GM21367 (cell line): ENCODE results near the gene NELL1.

Experiments used
- ATAC-seq: cut with Tn5 transposase; IDR thresholded peaks from one replicate; pipeline ENCODE4 v1.9.1; 2021; ENCODE audit not compliant: unreplicated experiment

NELL1 gene

GRCh38 chr11:21402274-21402673, 732.9 kb downstream of the NELL1 start:
- no peak for ATAC-seq

- no peak for ATAC-seq
These were observed 733.7 kb downstream of the NELL1 start for GRCh38 chr11:21403069-21403468.

- ATAC-seq = no peak
These were observed 736.0 kb downstream of the NELL1 start for GRCh38 chr11:21405422-21405821.

- no peak for ATAC-seq
These were observed 741.1 kb downstream of the NELL1 start for GRCh38 chr11:21410513-21410912.

- no peak for ATAC-seq
These were observed 741.7 kb downstream of the NELL1 start for GRCh38 chr11:21411104-21411503.

GRCh38 chr11:21411597-21411996, 742.2 kb downstream of the NELL1 start:
- no peak for ATAC-seq

- no peak for ATAC-seq
These were observed 743.4 kb downstream of the NELL1 start for GRCh38 chr11:21412652-21413383.

- no peak for ATAC-seq
These were observed 745.6 kb downstream of the NELL1 start for GRCh38 chr11:21414953-21415352.

GRCh38 chr11:21415606-21416005, 746.2 kb downstream of the NELL1 start:
- no peak for ATAC-seq

GRCh38 chr11:21421711-21422329, 752.4 kb downstream of the NELL1 start:
- ATAC-seq = no peak

GRCh38 chr11:21426931-21427330, 757.5 kb downstream of the NELL1 start:
- no peak for ATAC-seq

- ATAC-seq = no peak
These were observed 758.3 kb downstream of the NELL1 start for GRCh38 chr11:21427726-21428125.

- no peak for ATAC-seq
These were observed 759.4 kb downstream of the NELL1 start for GRCh38 chr11:21428796-21429195.

- ATAC-seq = no peak
These were observed 760.0 kb downstream of the NELL1 start for GRCh38 chr11:21429401-21429800.

- no peak for ATAC-seq
These were observed 761.2 kb downstream of the NELL1 start for GRCh38 chr11:21430537-21430936.

- ATAC-seq = no peak
These were observed 777.7 kb downstream of the NELL1 start for GRCh38 chr11:21446939-21447590.

GRCh38 chr11:21447871-21448270, 778.5 kb downstream of the NELL1 start:
- ATAC-seq = no peak

GRCh38 chr11:21456186-21456585, 786.8 kb downstream of the NELL1 start:
- ATAC-seq = no peak

GRCh38 chr11:21460082-21460481, 790.7 kb downstream of the NELL1 start:
- no peak for ATAC-seq

- no peak for ATAC-seq
These were observed 792.3 kb downstream of the NELL1 start for GRCh38 chr11:21461701-21462100.

GRCh38 chr11:21464601-21465193, 795.3 kb downstream of the NELL1 start:
- no peak for ATAC-seq

- no peak for ATAC-seq
These were observed 795.8 kb downstream of the NELL1 start for GRCh38 chr11:21465203-21465602.
